H9 (cell line): ENCODE results near the gene CEP85L. TPM values are rescaled to one million over a fixed set of nuclear protein-coding genes. Genes with fewer than 3 reads are reported as not detected.
A peak's percentile ranks its signal among the peaks of the same experiment; 100 is the strongest.

Experiments
- DNase-seq: peaks from one replicate; pipeline ENCODE4 v3.0.0-alpha.2; 2017
- H2AFZ ChIP-seq: one replicate; pipeline ENCODE4 v1.6.1; 2013; ENCODE audit warnings: mild to moderate bottlenecking, low read length, control low read depth, moderate library complexity
- H2AK5ac ChIP-seq: 2 replicates; pipeline ENCODE4 v1.6.1; 2013; ENCODE audit warnings: low read length, control low read depth, mixed read lengths; ENCODE audit not compliant: insufficient read length
- H2BK120ac ChIP-seq: one replicate; pipeline ENCODE4 v1.6.1; 2013; ENCODE audit warnings: low read depth, mild to moderate bottlenecking, low read length, control low read depth, inconsistent platforms; ENCODE audit not compliant: poor library complexity, severe bottlenecking
- H2BK12ac ChIP-seq: 2 replicates; pipeline ENCODE4 v1.6.1; 2013; ENCODE audit warnings: low read length, control low read depth, mixed read lengths, low read depth; ENCODE audit not compliant: insufficient read length
- H2BK15ac ChIP-seq: 2 replicates; pipeline ENCODE4 v1.6.1; 2013; ENCODE audit warnings: low read depth, low read length, control low read depth
- H2BK20ac ChIP-seq: one replicate; pipeline ENCODE4 v1.6.1; 2013; ENCODE audit warnings: low read depth, mild to moderate bottlenecking, low read length, control low read depth, inconsistent platforms; ENCODE audit not compliant: poor library complexity, severe bottlenecking
- H2BK5ac ChIP-seq: 2 replicates; pipeline ENCODE4 v1.6.1; 2013; ENCODE audit warnings: low read length, control low read depth, mixed read lengths; ENCODE audit not compliant: insufficient read length
- H3K14ac ChIP-seq: 2 replicates; pipeline ENCODE4 v1.6.1; 2013; ENCODE audit warnings: low read length, control low read depth; ENCODE audit not compliant: insufficient read depth
- H3K18ac ChIP-seq: 2 replicates; pipeline ENCODE4 v1.6.1; 2013; ENCODE audit warnings: low read depth, mild to moderate bottlenecking, mixed read lengths, low read length, control low read depth; ENCODE audit not compliant: insufficient read length
- H3K23ac ChIP-seq: 2 replicates; pipeline ENCODE4 v1.6.1; 2013; ENCODE audit warnings: low read length, control low read depth, mixed read lengths, low read depth; ENCODE audit not compliant: insufficient read length
- H3K23me2 ChIP-seq: 2 replicates; pipeline ENCODE4 v1.6.1; 2013; ENCODE audit warnings: low read depth, mild to moderate bottlenecking, mixed read lengths, low read length, control low read depth; ENCODE audit not compliant: insufficient read length, poor library complexity, severe bottlenecking
- H3K27ac ChIP-seq: 2 replicates; pipeline ENCODE4 v1.5.1; 2013; ENCODE audit warnings: low read length, control low read depth, mixed read lengths, low read depth; ENCODE audit not compliant: insufficient read length
- H3K27me3 ChIP-seq: 2 replicates; pipeline ENCODE4 v1.6.1; 2013; ENCODE audit warnings: low read length, control low read depth, inconsistent platforms; ENCODE audit not compliant: insufficient read depth
- H3K4ac ChIP-seq: 2 replicates; pipeline ENCODE4 v1.6.1; 2013; ENCODE audit warnings: low read depth, mild to moderate bottlenecking, control low read depth, inconsistent platforms, low read length, moderate library complexity
- H3K4me1 ChIP-seq: 2 replicates; pipeline ENCODE4 v1.6.1; 2013; ENCODE audit warnings: low read length, control low read depth, inconsistent platforms; ENCODE audit not compliant: insufficient read depth
- H3K4me2 ChIP-seq: 2 replicates; pipeline ENCODE4 v1.6.1; 2013; ENCODE audit warnings: low read length, control low read depth, mixed read lengths; ENCODE audit not compliant: insufficient read length, insufficient read depth
- H3K56ac ChIP-seq: 2 replicates; pipeline ENCODE4 v1.6.1; 2013; ENCODE audit warnings: low read depth, mild to moderate bottlenecking, mixed read lengths, low read length, control low read depth; ENCODE audit not compliant: insufficient read length
- H3K79me1 ChIP-seq: 2 replicates; pipeline ENCODE4 v1.6.1; 2013; ENCODE audit warnings: low read depth, mild to moderate bottlenecking, moderate library complexity, low read length, control low read depth, inconsistent platforms; ENCODE audit not compliant: insufficient read depth, poor library complexity, severe bottlenecking
- H3K79me2 ChIP-seq: 2 replicates; pipeline ENCODE4 v1.6.1; 2013; ENCODE audit warnings: low read length, control low read depth, inconsistent platforms; ENCODE audit not compliant: insufficient read depth
- H3K9ac ChIP-seq: 2 replicates; pipeline ENCODE4 v1.6.1; 2013; ENCODE audit warnings: low read length, control low read depth, mixed read lengths; ENCODE audit not compliant: insufficient read length; ENCODE audit errors: extremely low read depth
- H3K9me3 ChIP-seq: one replicate; pipeline ENCODE4 v1.6.1; 2013; ENCODE audit warnings: low read depth, low read length, inconsistent platforms; ENCODE audit not compliant: control insufficient read depth
- H3T11ph ChIP-seq: one replicate; pipeline ENCODE4 v1.6.1; 2013; ENCODE audit warnings: mild to moderate bottlenecking, low read length, control low read depth, inconsistent platforms
- H4K20me1 ChIP-seq: one replicate; pipeline ENCODE4 v1.6.1; 2013; ENCODE audit not compliant: control insufficient read depth, insufficient read length, insufficient read depth
- H4K5ac ChIP-seq: 2 replicates; pipeline ENCODE4 v1.6.1; 2013; ENCODE audit warnings: low read depth, mild to moderate bottlenecking, mixed read lengths, low read length, control low read depth; ENCODE audit not compliant: insufficient read length
- H4K8ac ChIP-seq: replicated peaks from 2 replicates; pipeline ENCODE4 v1.6.1; 2013; ENCODE audit warnings: low read length, control low read depth, mixed read lengths, low read depth; ENCODE audit not compliant: insufficient read length
- H4K91ac ChIP-seq: 2 replicates; pipeline ENCODE4 v1.6.1; 2013; ENCODE audit warnings: low read depth, mild to moderate bottlenecking, moderate library complexity, mixed read lengths, low read length, control low read depth; ENCODE audit not compliant: insufficient read length
- H3K27ac Mint-ChIP-seq, 3 experiments: 2 replicates in 2 of 3; 3 replicates in 1 of 3; pipeline ENCODE4 v1.8.0; 2020 to 2021; ENCODE audit warnings: mixed read lengths in 3 of 3, mild to moderate bottlenecking in 1 of 3, moderate library complexity in 1 of 3
- H3K27me3 Mint-ChIP-seq: 2 replicates; pipeline ENCODE4 v1.8.0; 2021; ENCODE audit warnings: low read depth, mild to moderate bottlenecking, moderate library complexity, mixed read lengths
- H3K36me3 Mint-ChIP-seq, 3 experiments: 2 replicates in 2 of 3; 3 replicates in 1 of 3; pipeline ENCODE4 v1.8.0; 2020 to 2021; ENCODE audit warnings: low read depth in 3 of 3, mixed read lengths in 3 of 3; ENCODE audit not compliant: insufficient read depth in 1 of 3
- H3K4me1 Mint-ChIP-seq, 2 experiments: 2 replicates each; pipeline ENCODE4 v1.8.0; 2020; ENCODE audit warnings: mixed read lengths in 2 of 2
- H3K4me3 Mint-ChIP-seq, 2 experiments: 2 replicates in 1 of 2; 3 replicates in 1 of 2; pipeline ENCODE4 v1.8.0; 2020 to 2021; ENCODE audit warnings: mild to moderate bottlenecking in 2 of 2, mixed read lengths in 2 of 2, moderate library complexity in 1 of 2
- H3K9me3 Mint-ChIP-seq, 2 experiments: 2 replicates in 1 of 2; 3 replicates in 1 of 2; pipeline ENCODE4 v1.8.0; 2020; ENCODE audit warnings: mild to moderate bottlenecking in 2 of 2, mixed read lengths in 2 of 2, moderate library complexity in 1 of 2
- CTCF ChIP-seq: fragments of 200-600 bp; sonication (generic); conservative IDR thresholded peaks from 3 replicates; pipeline ENCODE4 v1.8.0; 2021; ENCODE audit warnings: antibody characterized with exemption, mild to moderate bottlenecking
- whole genome bisulfite sequencing: extraction: QIAGEN DNeasy Blood & Tissue Kit; methylation state at CpG from one replicate; pipeline ENCODE4 v1.1.7; 2013; ENCODE audit warnings: missing lambda C conversion rate, low lambda C conversion rate, mixed read lengths; ENCODE audit not compliant: insufficient read length; ENCODE audit errors: extremely low coverage; 5-methylcytosine and 5-hydroxymethylcytosine counted together
- total RNA-seq: library from RNA; stranded (reverse); gene quantifications from 2 replicates; pipeline ENCODE4 v1.2.1, GENCODE V29; 2021

Gene CEP85L
- total RNA-seq, 1 experiment from 2014 or later = 3.8 TPM

GRCh38 chr6:118562959-118563358 lies 88.4 kb downstream of the CEP85L start:
- Mint-ChIP-seq H3K4me3 (no peak overlapping the region), H3K9me3 (no peaks in the 10 kb centered on the region), H3K27me3 (no peaks in the 10 kb centered on the region), H3K27ac (no peak overlapping the region; a peak in 1 of 7 replicates), H3K4me1 (peaks cover 6 to 12% of the 10 kb centered on the region in 2 experiments), H3K36me3 (no peaks in the 10 kb centered on the region)
- H4K8ac ChIP-seq = no peak overlapping the region
- H2BK5ac ChIP-seq = no peak overlapping the region
- H3K23ac ChIP-seq = no peak overlapping the region
- H3K27ac ChIP-seq = no peak overlapping the region
- H3K4ac ChIP-seq = no peak overlapping the region
- H3K4me2 ChIP-seq = no peak overlapping the region
- no peak overlapping the region for H3K9ac ChIP-seq
- no peak overlapping the region for H2BK12ac ChIP-seq
- H2BK20ac ChIP-seq = no peak overlapping the region
- WGBS = no CpG with 5 or more reads among the region's 1 CpG
- H3K23me2 ChIP-seq = no peaks in the 10 kb centered on the region
- H3K18ac ChIP-seq = no peak overlapping the region
- H2AFZ ChIP-seq = no peak overlapping the region
- no peaks in the 10 kb centered on the region for H4K20me1 ChIP-seq
- no peak overlapping the region for H4K91ac ChIP-seq
- H3K79me1 ChIP-seq = peaks cover 6% of the 10 kb centered on the region
- H3K56ac ChIP-seq = no peak overlapping the region
- peaks cover 3% of the 10 kb centered on the region; the same call in 1 of the 2 replicates for H3K4me1 ChIP-seq
- no peak for TF ChIP-seq CTCF
- peak overlapping the region; percentile 61 for H2BK120ac ChIP-seq
- H3K9me3 ChIP-seq = no peaks in the 10 kb centered on the region
- H3K27me3 ChIP-seq = no peaks in the 10 kb centered on the region; the same call in 1 of the 2 replicates
- H3K79me2 ChIP-seq = no peaks in the 10 kb centered on the region
- no peak overlapping the region for H2BK15ac ChIP-seq
- H2AK5ac ChIP-seq = no peak overlapping the region
- H3T11ph ChIP-seq = no peak overlapping the region
- DNase-seq = no peak
- H4K5ac ChIP-seq = no peak overlapping the region
- H3K14ac ChIP-seq = no peak overlapping the region
